WERI-Rb-1 (cell line): ENCODE results near the gene ECHS1.
"Not testable (repeated sequence)": the region's sequence is repeated elsewhere in the genome, so short reads cannot be mapped to it uniquely, and the experiment has no call there.

Experiments
- DNase-seq: peaks from one replicate; pipeline ENCODE4 v3.0.0-alpha.2; 2020
- H3K27ac ChIP-seq: fragments of 250-450 bp; sonication (Bioruptor Pico); 2 replicates; pipeline ENCODE4 v1.5.1; 2020; ENCODE audit warnings: mild to moderate bottlenecking, moderate library complexity
- H3K27me3 ChIP-seq: fragments of 250-450 bp; sonication (Bioruptor Pico); 2 replicates; pipeline ENCODE4 v1.5.1; 2021; ENCODE audit warnings: mild to moderate bottlenecking, low read depth, moderate library complexity; ENCODE audit not compliant: insufficient read depth, severe bottlenecking
- H3K36me3 ChIP-seq: fragments of 250-450 bp; sonication (Bioruptor Pico); 2 replicates; pipeline ENCODE4 v1.5.1; 2020; ENCODE audit warnings: mild to moderate bottlenecking, moderate library complexity
- H3K4me3 ChIP-seq: 2 replicates; pipeline ENCODE4 v1.5.1; 2011; ENCODE audit warnings: low read depth, mild to moderate bottlenecking, control low read depth, low read length
- H3K9me3 ChIP-seq: fragments of 250-450 bp; sonication (Bioruptor Pico); 2 replicates; pipeline ENCODE4 v1.5.1; 2021; ENCODE audit warnings: mild to moderate bottlenecking, moderate library complexity; ENCODE audit not compliant: severe bottlenecking
- TF ChIP-seq, protein P1 (sequence below): IDR thresholded peaks from 2 replicates; pipeline ENCODE4 v1.5.1; 2011; ENCODE audit warnings: low read depth, mild to moderate bottlenecking, control low read depth, inconsistent platforms, low read length

Gene ECHS1

DNA sequence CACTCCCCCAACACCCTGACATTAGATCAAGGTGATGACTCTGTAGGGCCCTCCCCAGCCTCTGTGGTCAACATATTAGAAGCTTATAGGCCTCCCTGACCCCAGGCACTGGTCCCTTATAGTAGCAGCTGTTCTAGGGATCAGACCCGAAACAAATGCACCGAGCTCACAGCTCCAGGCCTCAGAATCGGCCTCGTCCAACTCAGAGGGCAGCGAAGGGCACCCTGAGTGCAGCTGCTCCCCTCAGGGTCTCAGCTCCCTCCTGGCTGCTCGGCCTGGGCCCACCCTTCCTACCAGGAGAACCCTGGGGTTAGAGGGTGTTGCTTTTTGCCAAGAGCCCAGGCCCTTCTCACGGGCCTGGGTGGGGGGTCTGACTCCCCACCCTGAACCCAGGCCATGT, 5.0 kb downstream of the ECHS1 start:
- no peaks in the 10 kb centered on the region for H3K9me3 ChIP-seq
- H3K27ac ChIP-seq, result no peak overlapping the region
- H3K36me3 ChIP-seq, result peaks cover 34% of the 10 kb centered on the region
- H3K27me3 ChIP-seq, result no peaks in the 10 kb centered on the region
- TF ChIP-seq, protein P1, sequence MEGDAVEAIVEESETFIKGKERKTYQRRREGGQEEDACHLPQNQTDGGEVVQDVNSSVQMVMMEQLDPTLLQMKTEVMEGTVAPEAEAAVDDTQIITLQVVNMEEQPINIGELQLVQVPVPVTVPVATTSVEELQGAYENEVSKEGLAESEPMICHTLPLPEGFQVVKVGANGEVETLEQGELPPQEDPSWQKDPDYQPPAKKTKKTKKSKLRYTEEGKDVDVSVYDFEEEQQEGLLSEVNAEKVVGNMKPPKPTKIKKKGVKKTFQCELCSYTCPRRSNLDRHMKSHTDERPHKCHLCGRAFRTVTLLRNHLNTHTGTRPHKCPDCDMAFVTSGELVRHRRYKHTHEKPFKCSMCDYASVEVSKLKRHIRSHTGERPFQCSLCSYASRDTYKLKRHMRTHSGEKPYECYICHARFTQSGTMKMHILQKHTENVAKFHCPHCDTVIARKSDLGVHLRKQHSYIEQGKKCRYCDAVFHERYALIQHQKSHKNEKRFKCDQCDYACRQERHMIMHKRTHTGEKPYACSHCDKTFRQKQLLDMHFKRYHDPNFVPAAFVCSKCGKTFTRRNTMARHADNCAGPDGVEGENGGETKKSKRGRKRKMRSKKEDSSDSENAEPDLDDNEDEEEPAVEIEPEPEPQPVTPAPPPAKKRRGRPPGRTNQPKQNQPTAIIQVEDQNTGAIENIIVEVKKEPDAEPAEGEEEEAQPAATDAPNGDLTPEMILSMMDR, result no peak
- no peak overlapping the region for H3K4me3 ChIP-seq
- DNase-seq, result no peak

DNA sequence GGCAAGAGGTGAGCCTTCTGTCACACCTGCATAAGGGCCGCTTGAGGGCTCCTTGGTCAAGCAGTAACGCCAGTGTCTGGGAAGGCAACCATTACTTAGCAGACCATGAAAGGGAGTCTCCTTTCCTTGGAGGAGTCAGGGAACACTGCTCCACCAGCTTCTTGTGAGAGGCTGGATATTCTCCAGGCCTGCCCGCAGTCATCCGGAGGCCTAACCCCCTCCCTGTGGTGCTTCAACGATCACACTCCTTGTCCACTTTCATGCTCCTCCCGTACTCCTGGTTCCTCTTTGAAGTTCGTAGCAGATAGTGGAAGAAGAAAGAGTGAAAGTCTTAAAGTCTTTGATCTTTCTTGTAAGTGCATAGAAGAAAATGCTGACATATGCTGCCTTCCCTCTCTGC, 5.7 kb downstream of the ECHS1 start:
- not testable (repeated sequence) for H3K27me3 ChIP-seq, H3K4me3 ChIP-seq, DNase-seq, H3K9me3 ChIP-seq, H3K27ac ChIP-seq
- H3K36me3 ChIP-seq, result peaks cover 38% of the 10 kb centered on the region

DNA sequence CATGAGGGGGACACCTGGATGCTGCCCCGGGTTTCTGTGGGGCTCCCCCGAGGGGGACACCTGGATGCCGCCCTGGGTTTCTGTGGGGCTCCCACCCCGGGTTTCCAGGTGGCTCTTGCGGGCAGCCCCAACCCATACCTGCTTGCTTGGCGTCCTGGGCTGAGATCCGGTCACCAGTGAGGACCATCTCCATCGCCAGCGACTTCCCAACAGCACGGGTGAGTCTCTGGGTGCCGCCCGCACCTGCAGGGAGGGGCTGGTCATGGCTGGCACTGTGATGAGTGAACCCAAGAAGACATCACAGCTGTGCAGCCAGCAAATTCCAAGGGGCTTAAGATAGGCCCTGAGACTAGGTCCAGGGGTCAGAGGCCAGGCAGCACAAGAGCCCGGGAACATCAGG, 6.4 kb downstream of the ECHS1 start:
- no peak overlapping the region for H3K27ac ChIP-seq
- peaks cover 45% of the 10 kb centered on the region for H3K36me3 ChIP-seq
- H3K4me3 ChIP-seq, result no peak overlapping the region
- DNase-seq, result no peak
- no peaks in the 10 kb centered on the region for H3K9me3 ChIP-seq
- H3K27me3 ChIP-seq, result no peaks in the 10 kb centered on the region
- TF ChIP-seq, protein P1, result no peak

DNA sequence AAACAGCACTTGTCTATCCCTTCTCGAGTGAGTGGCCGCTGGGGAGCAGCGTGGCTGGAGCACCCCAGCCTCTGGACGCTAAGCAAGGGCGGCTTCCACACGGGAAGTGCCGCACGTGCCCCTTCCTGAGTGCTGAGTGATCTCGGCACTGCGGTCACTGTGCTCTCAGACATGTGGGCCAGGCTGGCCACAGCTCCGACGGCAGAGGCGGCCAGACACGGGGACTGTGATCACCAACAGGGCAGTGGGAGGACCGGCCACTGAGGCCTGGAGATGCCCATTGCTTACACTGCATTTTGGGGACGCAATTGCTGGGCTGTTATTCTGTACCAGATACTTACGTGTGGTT, 7.0 kb downstream of the ECHS1 start:
- Histone ChIP-seq H3K27ac (no peak overlapping the region), H3K27me3 (no peaks in the 10 kb centered on the region), H3K4me3 (no peak overlapping the region), H3K36me3 (peaks cover 49% of the 10 kb centered on the region), H3K9me3 (no peaks in the 10 kb centered on the region)
- DNase-seq, result no peak
- TF ChIP-seq, protein P1, result no peak

DNA sequence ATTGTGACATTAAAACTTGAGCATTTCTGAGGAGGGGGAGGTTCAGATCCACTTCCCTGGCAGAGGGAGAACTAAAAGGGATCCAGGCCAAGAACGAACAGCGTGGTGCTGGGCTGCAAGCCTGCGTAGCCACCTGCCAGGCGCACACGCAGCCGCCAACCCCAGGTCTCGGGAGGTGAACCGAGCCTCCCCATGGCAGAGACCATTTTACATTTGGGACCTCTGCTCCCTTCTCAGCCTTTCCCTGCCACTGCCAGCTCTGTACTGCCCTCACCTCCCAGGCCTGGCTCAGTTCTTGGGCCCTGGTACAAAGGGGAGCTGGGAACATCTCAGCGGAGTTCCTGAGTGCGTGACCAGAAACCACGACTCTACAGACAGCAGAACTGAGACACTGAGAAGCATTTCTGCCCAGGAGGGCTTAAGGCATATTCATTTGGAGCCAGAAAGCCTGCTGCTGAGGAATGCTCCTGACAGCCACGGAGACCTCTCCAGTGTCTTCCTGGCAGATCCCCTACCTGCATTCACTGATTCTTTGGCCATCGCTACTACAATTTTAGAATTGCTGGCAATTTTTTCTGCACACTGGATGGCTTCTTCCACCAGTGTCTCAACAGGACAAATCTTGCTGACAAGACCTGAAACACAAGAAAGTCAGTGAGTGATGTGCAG, 7.6 kb downstream of the ECHS1 start:
- no peak overlapping the region for H3K4me3 ChIP-seq
- DNase-seq, result no peak
- H3K9me3 ChIP-seq, result no peaks in the 10 kb centered on the region
- peaks cover 48% of the 10 kb centered on the region for H3K36me3 ChIP-seq
- no peak overlapping the region for H3K27ac ChIP-seq
- no peaks in the 10 kb centered on the region for H3K27me3 ChIP-seq
- TF ChIP-seq, protein P1, result no peak

DNA sequence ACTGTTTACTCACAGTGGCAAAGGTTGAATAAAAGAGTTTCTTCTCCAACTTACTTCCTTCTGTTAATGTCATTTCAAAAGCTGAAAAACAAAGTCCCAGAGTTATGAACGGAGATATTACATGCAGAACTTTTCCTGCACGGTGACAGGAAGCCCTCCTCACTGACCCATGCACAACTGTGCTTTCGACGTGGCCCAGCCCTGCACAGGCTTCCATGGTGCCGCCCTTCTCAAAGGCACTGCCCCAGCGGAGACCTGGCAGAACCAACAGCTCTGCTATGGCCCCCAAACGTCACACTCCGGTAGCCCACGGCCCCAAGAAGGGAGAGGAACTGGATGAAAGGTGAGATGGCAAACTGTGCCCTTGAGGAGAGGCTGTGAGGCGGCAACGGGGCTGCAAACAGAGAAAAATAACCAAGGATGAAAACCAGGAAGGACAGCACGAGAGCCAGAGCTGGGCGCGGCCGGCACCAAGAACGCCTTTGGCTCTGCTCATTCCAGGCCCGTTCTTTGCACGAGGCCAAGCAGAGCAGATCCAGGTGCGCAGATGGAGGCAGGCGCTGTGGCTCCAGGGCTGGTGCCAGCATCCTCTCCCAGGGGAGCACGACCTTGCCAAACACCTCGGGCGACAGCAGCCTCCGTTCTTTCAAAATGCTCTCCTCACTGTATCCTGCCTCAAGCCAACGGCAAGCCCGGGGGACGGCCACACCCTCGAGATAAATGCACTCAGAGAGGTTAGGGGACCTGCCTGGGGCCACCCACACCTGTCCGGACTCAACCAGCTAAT, 8.3 kb downstream of the ECHS1 start:
- DNase-seq, result no peak
- H3K4me3 ChIP-seq, result no peak overlapping the region
- no peak overlapping the region for H3K27ac ChIP-seq
- no peaks in the 10 kb centered on the region for H3K9me3 ChIP-seq
- TF ChIP-seq, protein P1, result no peak
- H3K27me3 ChIP-seq, result no peaks in the 10 kb centered on the region
- H3K36me3 ChIP-seq, result peaks cover 40% of the 10 kb centered on the region
